GM12891 (cell line): ENCODE measurements around the gene HNRNPA2B1.

Source experiments
- PAX5 ChIP-seq: IDR thresholded peaks from 2 replicates; pipeline ENCODE4 v1.6.1; 2011; ENCODE audit warnings: low read length, moderate library complexity, mild to moderate bottlenecking; ENCODE audit not compliant: insufficient read depth, severe bottlenecking
- POLR2A ChIP-seq: IDR thresholded peaks from 2 replicates; pipeline ENCODE4 v1.6.1; 2011; ENCODE audit warnings: low read depth, low read length, control low read depth
- POLR2AphosphoS5 ChIP-seq: IDR thresholded peaks from 2 replicates; pipeline ENCODE4 v1.6.1; 2011; ENCODE audit warnings: low read depth, low read length, control low read depth
- POU2F2 ChIP-seq: IDR thresholded peaks from 2 replicates; pipeline ENCODE4 v1.6.1; 2011; ENCODE audit warnings: low read depth, mild to moderate bottlenecking, control low read depth, low read length, moderate library complexity
- SPI1 ChIP-seq: IDR thresholded peaks from 2 replicates; pipeline ENCODE4 v1.6.1; 2011; ENCODE audit warnings: low read depth, low read length, control low read depth
- TAF1 ChIP-seq: IDR thresholded peaks from 2 replicates; pipeline ENCODE4 v1.6.1; 2011; ENCODE audit warnings: low read depth, low read length, control low read depth

DNA sequence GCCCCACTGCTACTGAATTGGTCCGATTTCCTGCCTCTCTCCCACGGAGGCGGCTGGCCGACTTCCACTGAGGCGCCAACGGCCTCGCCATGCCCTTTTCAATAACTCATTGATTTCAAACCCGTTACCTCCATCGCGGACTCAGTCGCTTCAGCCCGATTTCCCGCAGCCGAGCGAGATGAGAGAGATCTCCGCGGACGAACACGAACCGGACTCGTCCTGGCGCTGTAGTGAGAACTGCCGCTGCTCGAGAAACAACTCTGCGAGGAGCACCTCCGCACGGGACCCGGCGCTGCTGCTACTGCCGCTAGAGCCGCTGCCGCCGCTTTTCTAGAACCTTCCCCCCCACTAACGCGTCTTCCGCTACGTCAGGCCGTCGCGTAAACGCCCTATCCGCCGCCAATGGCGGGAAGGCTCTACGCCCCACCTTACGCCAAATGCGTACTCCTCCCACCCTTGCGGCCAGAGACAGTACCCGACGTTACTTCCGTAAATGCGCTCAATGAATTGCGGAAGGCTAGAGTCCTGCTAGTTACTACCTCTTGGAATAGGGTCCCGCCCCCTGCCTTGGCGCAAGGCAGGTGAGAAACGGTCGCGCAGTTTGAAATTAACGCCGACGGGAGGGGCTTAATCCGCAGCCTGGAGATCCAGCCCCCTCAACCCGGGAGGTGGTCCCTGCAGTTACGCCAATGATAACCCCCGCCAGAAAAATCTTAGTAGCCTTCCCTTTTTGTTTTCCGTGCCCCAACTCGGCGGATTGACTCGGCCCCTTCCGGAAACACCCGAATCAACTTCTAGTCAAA is at the start of gene HNRNPA2B1:
- peak; percentile 100 for TF ChIP-seq POLR2A
- TF ChIP-seq POLR2AphosphoS5, result peak; percentile 100
- TF ChIP-seq TAF1, result peak; percentile 98
- TF ChIP-seq PAX5, result no peak
- peak; percentile 97 for TF ChIP-seq POU2F2
- TF ChIP-seq SPI1, result peak; percentile 40
